T-helper 2 cell treated with Interferon-gamma antibody and Interleukin-4, amounts not matched to agents 5 μg/mL and 100 μg/mL, for 36 hours (primary cell): ENCODE results near the gene DNAH5.

ENCODE experiments used
- DNase-seq: peaks from one replicate; pipeline ENCODE4 v3.0.0; 2021; ENCODE audit warnings: low spot score
- H3K27ac Mint-ChIP-seq: one replicate; pipeline ENCODE4 v1.8.0; 2021; ENCODE audit warnings: mild to moderate bottlenecking, mixed read lengths
- H3K27me3 Mint-ChIP-seq: one replicate; pipeline ENCODE4 v1.8.0; 2021; ENCODE audit warnings: low read depth, mixed read lengths
- H3K36me3 Mint-ChIP-seq: one replicate; pipeline ENCODE4 v1.8.0; 2021; ENCODE audit warnings: low read depth, mixed read lengths
- H3K4me1 Mint-ChIP-seq: one replicate; pipeline ENCODE4 v1.8.0; 2021; ENCODE audit warnings: low read depth, mixed read lengths
- H3K4me3 Mint-ChIP-seq: one replicate; pipeline ENCODE4 v1.8.0; 2022; ENCODE audit warnings: mild to moderate bottlenecking, moderate library complexity, mixed read lengths
- H3K9me3 Mint-ChIP-seq: one replicate; pipeline ENCODE4 v1.8.0; 2021; ENCODE audit warnings: mixed read lengths

Gene DNAH5

DNA sequence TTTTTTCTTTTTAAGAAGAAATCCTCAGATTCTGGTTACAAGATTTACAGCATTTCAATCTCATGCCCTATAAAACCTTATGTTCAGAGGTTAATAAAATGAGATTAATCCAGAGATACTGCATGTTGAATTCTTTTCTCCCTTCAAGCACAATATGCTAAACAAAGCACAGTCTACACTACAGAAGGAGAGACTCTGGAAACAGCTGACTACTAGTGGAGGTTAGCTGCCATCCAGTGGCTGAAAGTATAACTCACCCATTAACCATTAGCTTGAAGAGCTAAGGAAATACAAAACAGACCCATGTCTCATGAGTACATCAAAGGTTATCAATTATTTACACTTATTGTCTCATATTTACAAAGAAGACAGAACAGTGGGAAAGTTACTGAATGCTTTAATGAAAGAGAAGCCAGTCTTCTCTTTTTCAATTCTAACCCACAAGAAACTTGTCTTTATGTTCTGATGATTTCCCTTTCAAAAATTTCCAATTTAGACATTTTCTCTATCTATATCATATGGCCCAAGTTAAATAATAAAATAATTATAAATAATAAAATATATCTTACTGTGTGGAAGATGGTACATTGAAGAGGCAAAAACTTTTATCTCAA lies 12.7 kb upstream of the DNAH5 start:
- no peaks in the 10 kb centered on the region for H3K36me3 Mint-ChIP-seq
- H3K4me1 Mint-ChIP-seq = no peaks in the 10 kb centered on the region
- no peak overlapping the region for H3K4me3 Mint-ChIP-seq
- H3K9me3 Mint-ChIP-seq = no peaks in the 10 kb centered on the region
- H3K27me3 Mint-ChIP-seq = no peaks in the 10 kb centered on the region
- DNase-seq = no peak
- no peak overlapping the region for H3K27ac Mint-ChIP-seq

DNA sequence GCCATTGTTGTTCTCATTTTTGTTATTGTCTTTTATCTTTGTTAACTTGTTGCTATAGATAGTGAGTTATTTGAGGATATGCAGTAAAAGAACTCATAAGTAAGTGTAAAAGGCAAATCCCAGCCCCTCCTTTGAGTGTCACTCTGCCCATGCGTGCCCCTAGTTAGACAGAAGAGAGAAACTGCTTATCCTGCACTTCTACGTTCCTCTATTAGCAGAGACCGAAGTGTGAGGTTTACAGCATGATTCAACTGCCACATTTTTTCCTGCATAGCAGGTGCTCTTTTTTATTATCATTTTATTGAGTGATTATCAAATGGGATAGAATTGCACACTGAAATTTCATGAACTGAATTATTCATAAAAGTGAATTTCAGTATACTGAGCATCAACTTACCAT lies 12.0 kb upstream of the DNAH5 start:
- DNase-seq = no peak
- Mint-ChIP-seq H3K36me3 (no peaks in the 10 kb centered on the region), H3K9me3 (no peaks in the 10 kb centered on the region), H3K27me3 (no peaks in the 10 kb centered on the region), H3K27ac (no peak overlapping the region), H3K4me3 (no peak overlapping the region), H3K4me1 (no peaks in the 10 kb centered on the region)

DNA sequence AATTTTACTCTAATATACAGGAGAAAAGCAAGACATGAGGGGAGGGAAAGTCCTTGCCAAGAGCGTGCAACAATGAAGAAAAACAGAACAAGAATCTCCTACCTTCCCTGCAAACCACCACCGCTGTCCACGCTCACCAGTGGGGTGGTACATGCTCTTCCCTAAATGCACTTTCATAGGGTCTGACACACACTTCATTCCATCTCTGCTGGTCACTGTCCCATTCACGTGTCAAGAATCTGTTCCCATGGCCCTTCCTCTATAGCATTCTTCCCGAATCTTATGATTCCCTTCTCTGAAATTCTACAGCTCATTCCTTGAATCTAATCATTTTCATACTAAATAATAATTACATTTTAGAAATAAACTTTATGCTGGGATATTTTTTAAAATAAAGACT lies 11.4 kb upstream of the DNAH5 start:
- Mint-ChIP-seq H3K4me1 (no peaks in the 10 kb centered on the region), H3K27me3 (no peaks in the 10 kb centered on the region), H3K9me3 (no peaks in the 10 kb centered on the region), H3K27ac (no peak overlapping the region), H3K4me3 (no peak overlapping the region), H3K36me3 (no peaks in the 10 kb centered on the region)
- no peak for DNase-seq

DNA sequence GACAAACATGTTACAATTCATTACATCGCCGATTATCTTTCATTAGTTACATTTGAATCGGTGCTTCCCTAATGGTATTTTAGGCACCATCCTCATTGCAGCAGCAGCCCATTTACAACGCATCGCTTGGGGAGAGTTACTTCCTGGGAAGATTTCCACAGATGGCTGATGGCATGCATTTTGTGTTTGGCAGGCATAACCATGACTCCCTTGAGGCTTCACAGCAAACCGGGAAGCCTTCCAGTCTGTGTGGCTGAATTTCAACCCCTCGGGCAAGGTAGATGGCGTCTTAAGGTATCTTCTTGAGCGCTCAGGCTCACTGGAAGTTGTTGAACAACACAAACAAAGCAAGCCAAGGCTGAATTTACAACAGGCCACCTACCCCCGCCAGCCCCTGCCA lies 1.6 kb upstream of the DNAH5 start:
- Mint-ChIP-seq H3K36me3 (no peaks in the 10 kb centered on the region), H3K27me3 (no peaks in the 10 kb centered on the region), H3K4me1 (no peaks in the 10 kb centered on the region), H3K4me3 (no peak overlapping the region), H3K27ac (no peak overlapping the region), H3K9me3 (no peaks in the 10 kb centered on the region)
- no peak for DNase-seq

DNA sequence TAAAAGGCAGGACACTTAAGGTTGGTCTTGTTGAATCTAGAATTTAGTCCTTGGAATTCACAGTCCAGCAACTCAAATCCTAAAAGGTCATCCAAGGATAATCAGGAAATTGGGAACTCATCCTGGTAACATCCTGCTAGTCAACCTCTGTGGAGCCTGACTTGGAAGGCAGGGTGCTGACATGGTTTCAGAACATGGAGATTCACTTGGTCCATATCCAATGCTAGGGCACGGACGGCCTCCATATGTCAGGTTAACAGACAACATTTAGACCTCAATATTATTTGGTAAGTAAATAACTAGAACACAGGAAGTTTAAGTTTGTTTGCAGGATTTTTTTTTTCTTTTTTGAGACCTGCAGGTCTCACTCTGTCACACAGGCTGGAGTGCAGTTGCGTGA lies 783 bp upstream of the DNAH5 start:
- no peak overlapping the region for H3K4me3 Mint-ChIP-seq
- no peak overlapping the region for H3K27ac Mint-ChIP-seq
- no peaks in the 10 kb centered on the region for H3K27me3 Mint-ChIP-seq
- H3K9me3 Mint-ChIP-seq = no peaks in the 10 kb centered on the region
- no peaks in the 10 kb centered on the region for H3K36me3 Mint-ChIP-seq
- DNase-seq = no peak
- no peaks in the 10 kb centered on the region for H3K4me1 Mint-ChIP-seq

DNA sequence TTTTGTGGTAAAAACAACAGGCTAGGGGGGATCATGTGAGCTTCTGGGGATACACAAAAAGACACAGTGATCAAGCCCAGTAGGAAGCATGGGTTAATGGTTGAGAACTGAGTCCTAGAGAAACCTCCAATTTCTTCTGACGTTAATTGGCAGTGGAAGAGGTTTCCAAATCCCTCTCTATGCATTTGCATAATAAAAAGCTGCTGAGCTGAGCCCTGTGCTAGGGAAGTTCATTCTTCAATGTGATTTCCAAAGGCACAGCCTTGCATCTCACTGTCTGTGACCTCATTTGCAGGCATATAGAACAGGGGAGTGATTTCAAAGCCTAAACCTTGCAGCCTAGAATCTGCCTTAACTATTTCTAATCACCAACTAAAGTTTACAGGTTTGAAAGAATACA lies 812 bp downstream of the DNAH5 start:
- Mint-ChIP-seq H3K9me3 (no peaks in the 10 kb centered on the region), H3K4me3 (no peak overlapping the region)

DNA sequence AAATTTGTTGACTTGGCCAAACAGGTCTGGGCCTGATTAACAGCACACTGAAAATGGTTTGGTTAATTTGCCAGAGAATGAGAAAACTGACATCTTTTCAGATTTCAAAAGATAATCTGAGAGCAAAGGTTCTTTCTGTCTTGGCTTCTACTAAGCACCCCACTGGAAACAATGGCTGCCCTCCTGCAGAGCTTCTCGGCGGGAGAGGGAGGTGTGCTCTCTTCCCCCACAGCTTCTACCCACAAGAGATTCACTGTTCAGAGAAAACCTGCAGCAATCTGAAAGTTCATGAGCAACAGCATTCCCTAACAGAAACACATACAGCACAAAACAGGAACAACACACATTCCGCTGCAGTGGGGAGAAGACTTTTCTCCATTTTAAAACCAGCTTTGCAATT lies 3.0 kb downstream of the DNAH5 start:
- Mint-ChIP-seq H3K4me3 (no peak overlapping the region), H3K27me3 (no peaks in the 10 kb centered on the region), H3K36me3 (no peaks in the 10 kb centered on the region), H3K9me3 (peaks cover 4% of the 10 kb centered on the region), H3K4me1 (no peaks in the 10 kb centered on the region), H3K27ac (no peak overlapping the region)
- no peak for DNase-seq

More for the DNA sequence above, 812 bp downstream of the DNAH5 start:
- H3K36me3 Mint-ChIP-seq = no peaks in the 10 kb centered on the region
- no peak overlapping the region for H3K27ac Mint-ChIP-seq
- H3K27me3 Mint-ChIP-seq = no peaks in the 10 kb centered on the region
- no peak for DNase-seq
- H3K4me1 Mint-ChIP-seq = no peaks in the 10 kb centered on the region

DNA sequence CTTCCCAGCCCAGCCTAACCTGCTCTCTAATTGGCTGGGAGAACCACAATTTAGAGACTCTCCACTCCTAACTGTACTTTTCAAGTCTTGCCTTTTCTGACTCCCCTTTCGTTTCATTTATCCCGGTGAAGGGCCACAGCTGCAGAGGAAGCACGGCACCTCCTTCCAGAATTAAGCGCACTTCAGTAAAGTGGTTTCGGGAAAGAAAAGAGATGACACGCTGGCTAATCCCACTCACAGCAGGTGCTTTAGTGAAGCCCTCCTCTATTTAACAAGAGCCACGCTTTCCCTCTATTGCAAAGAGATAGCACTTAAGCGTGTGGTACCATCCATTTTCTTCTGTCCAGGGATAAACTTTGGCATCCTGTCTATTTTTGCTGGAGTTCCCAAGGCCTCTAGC lies 4.8 kb downstream of the DNAH5 start:
- no peak overlapping the region for H3K4me3 Mint-ChIP-seq
- no peaks in the 10 kb centered on the region for H3K4me1 Mint-ChIP-seq
- no peak for DNase-seq
- H3K9me3 Mint-ChIP-seq = peaks cover 4% of the 10 kb centered on the region
- no peaks in the 10 kb centered on the region for H3K27me3 Mint-ChIP-seq
- H3K36me3 Mint-ChIP-seq = no peaks in the 10 kb centered on the region
- no peak overlapping the region for H3K27ac Mint-ChIP-seq

DNA sequence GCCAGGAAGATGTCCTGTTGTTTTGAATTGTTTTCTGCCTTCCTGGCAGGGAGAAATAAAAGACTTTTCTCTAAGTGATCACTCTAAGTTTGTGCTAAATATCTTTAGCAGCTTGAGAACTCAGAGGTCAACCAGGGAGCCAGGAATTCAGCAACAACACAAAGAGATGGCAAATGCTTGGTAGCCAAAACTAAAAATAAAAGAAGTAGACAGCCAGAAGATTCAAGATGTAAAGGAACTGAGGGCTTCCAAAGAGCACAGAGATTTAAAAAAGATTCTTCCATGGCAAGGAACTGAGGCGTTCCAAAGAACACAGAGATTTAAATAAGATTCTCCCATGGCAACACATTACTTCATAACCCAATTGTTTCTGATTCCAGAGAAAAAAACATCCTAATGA lies 9.6 kb downstream of the DNAH5 start:
- H3K4me1 Mint-ChIP-seq = no peaks in the 10 kb centered on the region
- H3K27me3 Mint-ChIP-seq = no peaks in the 10 kb centered on the region
- H3K9me3 Mint-ChIP-seq = peaks cover 18% of the 10 kb centered on the region
- H3K27ac Mint-ChIP-seq = no peak overlapping the region
- no peaks in the 10 kb centered on the region for H3K36me3 Mint-ChIP-seq
- H3K4me3 Mint-ChIP-seq = no peak overlapping the region
- DNase-seq = no peak

DNA sequence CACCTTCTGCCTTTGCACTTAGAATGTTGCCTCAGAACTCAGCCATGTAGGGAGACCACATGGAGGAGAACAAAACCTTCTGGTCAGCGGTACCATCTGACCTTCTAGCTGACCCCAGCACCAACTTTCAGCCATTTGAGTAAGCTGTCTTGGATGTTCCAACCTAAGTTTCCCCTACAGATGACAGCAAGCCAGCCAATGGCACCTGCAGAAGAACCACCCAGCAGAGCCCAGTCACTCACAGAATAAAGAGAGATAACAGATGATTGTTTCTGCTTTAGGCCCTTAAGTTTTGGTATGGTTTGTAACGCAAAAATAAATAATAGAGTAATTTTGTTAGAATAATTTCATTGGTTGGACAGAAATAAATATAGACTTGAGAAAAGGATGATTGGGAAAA lies 10.4 kb downstream of the DNAH5 start:
- no peak for DNase-seq
- no peak overlapping the region for H3K27ac Mint-ChIP-seq
- no peak overlapping the region for H3K4me3 Mint-ChIP-seq
- no peaks in the 10 kb centered on the region for H3K36me3 Mint-ChIP-seq
- no peaks in the 10 kb centered on the region for H3K4me1 Mint-ChIP-seq
- peaks cover 18% of the 10 kb centered on the region for H3K9me3 Mint-ChIP-seq
- H3K27me3 Mint-ChIP-seq = no peaks in the 10 kb centered on the region

DNA sequence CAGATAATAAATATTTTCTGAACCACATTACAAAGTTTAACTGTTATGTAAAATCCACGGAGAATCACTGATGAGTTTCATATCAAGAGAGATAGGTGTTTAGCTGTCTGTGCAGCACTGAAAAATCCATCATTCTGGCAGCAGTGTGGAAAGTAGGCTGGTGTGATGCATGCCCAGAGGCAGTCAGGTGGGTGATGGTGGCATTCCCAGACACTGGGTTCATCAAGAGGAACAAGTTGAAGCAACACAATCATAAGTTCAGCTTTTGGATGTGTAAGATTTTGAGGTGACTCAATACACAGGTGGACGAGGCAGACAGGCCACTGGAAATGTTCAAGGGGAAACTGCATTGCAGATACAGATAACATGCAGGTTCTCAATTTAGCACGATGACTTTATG lies 11.9 kb downstream of the DNAH5 start:
- Mint-ChIP-seq H3K27ac (no peak overlapping the region), H3K4me3 (no peak overlapping the region), H3K36me3 (no peaks in the 10 kb centered on the region), H3K4me1 (no peaks in the 10 kb centered on the region), H3K9me3 (peaks cover 17% of the 10 kb centered on the region), H3K27me3 (no peaks in the 10 kb centered on the region)
- DNase-seq = no peak

DNA sequence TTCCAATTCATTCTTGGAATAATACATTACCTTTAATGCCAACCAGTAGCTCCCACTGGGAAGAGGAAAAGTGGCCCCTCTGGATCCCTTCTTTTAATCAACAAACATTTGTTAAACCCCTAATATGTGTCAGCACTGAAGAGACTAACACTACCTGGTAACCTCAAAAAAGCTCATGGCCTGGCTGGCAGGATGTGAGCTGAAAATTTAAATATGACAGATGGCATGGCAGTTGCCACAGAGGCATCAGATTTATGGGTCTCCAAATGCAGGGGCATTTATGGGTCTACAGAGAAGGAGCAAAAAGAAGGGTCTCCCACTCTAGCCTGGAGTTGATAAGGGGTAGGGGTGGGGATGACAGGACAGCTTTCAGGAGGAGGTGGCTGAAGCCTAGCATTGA lies 12.5 kb downstream of the DNAH5 start:
- Mint-ChIP-seq H3K36me3 (no peaks in the 10 kb centered on the region), H3K9me3 (peaks cover 17% of the 10 kb centered on the region), H3K27ac (no peak overlapping the region), H3K4me3 (no peak overlapping the region), H3K4me1 (no peaks in the 10 kb centered on the region), H3K27me3 (no peaks in the 10 kb centered on the region)
- DNase-seq = no peak

DNA sequence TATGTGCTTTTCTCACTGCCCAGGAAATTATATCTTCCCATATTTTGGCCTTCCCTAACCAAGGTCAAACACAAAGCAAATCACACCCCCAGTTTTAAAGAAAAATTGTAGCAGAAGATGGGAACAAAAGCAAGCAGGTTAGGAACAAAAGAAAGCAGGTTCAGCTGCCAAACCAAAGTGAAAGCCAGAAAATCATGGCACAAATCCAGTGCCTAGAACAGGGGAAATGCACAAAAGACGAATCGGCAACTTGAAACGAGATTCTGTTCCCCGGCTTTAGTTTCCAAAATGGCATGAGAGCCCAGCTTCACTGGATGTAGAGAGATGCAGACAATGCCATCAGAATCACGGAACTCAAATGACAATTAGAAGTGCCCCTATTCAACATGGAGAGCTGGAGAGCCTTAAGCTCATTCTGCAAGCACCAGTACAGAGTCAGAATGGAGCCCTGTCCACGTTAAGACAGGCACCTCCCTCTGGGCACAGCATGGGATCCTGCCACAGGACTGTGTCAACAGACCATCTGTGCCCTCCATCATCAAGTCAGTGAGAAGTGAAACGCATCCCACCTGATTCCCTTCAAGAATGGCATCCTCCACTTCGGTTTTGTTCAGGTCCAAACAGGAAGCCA lies 13.8 kb downstream of the DNAH5 start:
- H3K9me3 Mint-ChIP-seq = peaks cover 17% of the 10 kb centered on the region
- DNase-seq = no peak
- H3K36me3 Mint-ChIP-seq = no peaks in the 10 kb centered on the region
- no peaks in the 10 kb centered on the region for H3K27me3 Mint-ChIP-seq
- no peaks in the 10 kb centered on the region for H3K4me1 Mint-ChIP-seq
- no peak overlapping the region for H3K4me3 Mint-ChIP-seq
- H3K27ac Mint-ChIP-seq = no peak overlapping the region

DNA sequence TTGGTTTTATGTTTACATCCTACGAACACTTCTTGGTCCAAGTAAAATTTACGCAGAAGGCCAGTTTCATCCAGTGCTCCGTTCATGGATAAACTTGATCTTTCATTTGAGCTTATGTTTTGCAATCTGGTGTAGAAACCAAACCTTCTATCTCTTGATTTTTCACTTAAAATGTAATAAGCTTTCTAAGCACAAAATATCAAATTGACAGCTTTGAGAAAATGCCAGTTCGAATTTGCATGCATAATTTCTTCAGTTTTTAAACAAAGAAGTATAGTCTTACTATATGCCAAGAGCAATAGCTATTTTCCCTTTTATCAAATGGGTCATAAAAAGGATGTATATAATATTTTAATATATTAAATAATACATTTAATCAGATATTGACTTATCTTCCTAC lies 17.8 kb downstream of the DNAH5 start:
- H3K9me3 Mint-ChIP-seq = peaks cover 14% of the 10 kb centered on the region
- H3K27me3 Mint-ChIP-seq = no peaks in the 10 kb centered on the region
- H3K27ac Mint-ChIP-seq = no peak overlapping the region
- no peaks in the 10 kb centered on the region for H3K36me3 Mint-ChIP-seq
- no peaks in the 10 kb centered on the region for H3K4me1 Mint-ChIP-seq
- no peak overlapping the region for H3K4me3 Mint-ChIP-seq
- no peak for DNase-seq

DNA sequence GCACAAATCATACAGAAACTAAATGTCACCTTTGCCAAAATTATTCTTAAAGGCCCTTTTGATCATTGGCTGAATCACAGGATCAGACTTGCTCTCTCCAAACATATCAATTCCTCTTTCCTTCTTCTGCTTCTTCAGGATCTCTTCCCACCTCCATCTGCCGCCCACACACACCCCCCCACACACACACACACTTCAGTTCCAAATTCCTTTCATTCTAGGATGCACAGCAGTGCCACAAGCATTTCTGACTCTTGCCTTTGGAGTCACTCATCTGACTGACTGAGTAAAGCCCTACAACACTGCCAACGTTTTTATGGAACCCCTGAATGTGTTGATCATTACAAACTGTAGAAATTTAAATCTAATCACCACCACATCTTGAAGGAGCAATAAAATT lies 22.9 kb downstream of the DNAH5 start:
- no peaks in the 10 kb centered on the region for H3K4me1 Mint-ChIP-seq
- peaks cover 8% of the 10 kb centered on the region for H3K9me3 Mint-ChIP-seq
- no peak overlapping the region for H3K27ac Mint-ChIP-seq
- no peaks in the 10 kb centered on the region for H3K27me3 Mint-ChIP-seq
- H3K4me3 Mint-ChIP-seq = no peak overlapping the region
- no peaks in the 10 kb centered on the region for H3K36me3 Mint-ChIP-seq
- no peak for DNase-seq
